HCT116 (cell line): ENCODE results near the gene CNTNAP2. TPM values are rescaled to one million over a fixed set of nuclear protein-coding genes. Genes with fewer than 3 reads are reported as not detected.

Experiments used
- ATAC-seq: fragments of 200-7000 bp; cut with Tn5 transposase; 2 replicates; pipeline ENCODE4 v1.9.1; 2020; ENCODE audit warnings: mild to moderate bottlenecking, moderate library complexity
- BruUV-seq: library from RNA; stranded (reverse); fragments of 400-500 nt; replicated peaks from 2 replicates; lab custom pipeline; 2021; lab: Mats Ljungman, UMichigan
- CTCF ChIA-PET: fragments of 300-600 bp; sonication (Branson Sonifier 250); formaldehyde crosslinking; loops from one replicate; lab custom pipeline; 2021; ENCODE audit warnings: antibody characterized with exemption; lab: Charles Lee
- POLR2A ChIA-PET: fragments of 300-600, 350-600 bp; sonication (Branson Sonifier 250); formaldehyde crosslinking; loops from one replicate; lab custom pipeline; 2021; ENCODE audit warnings: antibody characterized with exemption; lab: Charles Lee
- RAD21 ChIA-PET, 2 experiments: fragments of 300-600 bp; sonication (Branson Sonifier 250); formaldehyde crosslinking; loops; one replicate each; lab custom pipeline; 2023; ENCODE audit warnings: low total read pairs in 2 of 2; ENCODE audit not compliant: uncharacterized antibody in 2 of 2, unreplicated experiment in 2 of 2, low non-redundant PET in 1 of 2; lab: Charles Lee
- DNase-seq: peaks from one replicate; pipeline ENCODE4 v3.0.0-alpha.2; 2010; ENCODE audit warnings: low read depth, low spot score
- H2AFZ ChIP-seq: fragments of 200-600 bp; shearing (Covaris generic), sonication (generic); 2 replicates; pipeline ENCODE4 v1.6.1; 2017; ENCODE audit warnings: low read depth, mixed run types, mixed read lengths, antibody characterized with exemption, low read length; ENCODE audit not compliant: poor library complexity, severe bottlenecking
- H3K27ac ChIP-seq: 2 replicates; pipeline ENCODE4 v1.5.1; 2012; ENCODE audit warnings: low read depth, low read length
- H3K27me3 ChIP-seq: fragments of 200-600 bp; sonication (generic); 2 replicates; pipeline ENCODE4 v1.6.1; 2016; ENCODE audit warnings: mixed run types, low read length, mixed read lengths; ENCODE audit not compliant: insufficient read depth
- H3K36me3 ChIP-seq, 2 experiments: fragments of 200-500 bp in 1 of 2; fragments of 200-600 bp in 1 of 2; sonication (Bioruptor generic) in 1 of 2; sonication (generic) in 1 of 2; 2 replicates each; pipeline versions ENCODE4 v1.5.1 to v1.6.1; 2014 to 2016; ENCODE audit warnings: low read length in 2 of 2, inconsistent platforms in 1 of 2, mixed read lengths in 1 of 2, mixed run types in 1 of 2; ENCODE audit not compliant: insufficient read depth in 2 of 2, control insufficient read depth in 1 of 2
- H3K4me1 ChIP-seq, 2 experiments: fragments of 200-600 bp in 1 of 2; sonication (generic) in 1 of 2; 2 replicates each; pipeline versions ENCODE4 v1.5.1 to v1.6.1; 2012 to 2017; ENCODE audit warnings: low read length in 2 of 2, inconsistent platforms in 1 of 2, mild to moderate bottlenecking in 1 of 2, mixed read lengths in 1 of 2, mixed run types in 1 of 2, moderate library complexity in 1 of 2; ENCODE audit not compliant: insufficient read depth in 2 of 2, control insufficient read depth in 1 of 2
- H3K4me2 ChIP-seq: fragments of 200-600 bp; sonication (generic); 2 replicates; pipeline ENCODE4 v1.6.1; 2017; ENCODE audit warnings: mixed run types, low read length, mixed read lengths
- H3K4me3 ChIP-seq, 2 experiments: fragments of 200-600 bp in 1 of 2; sonication (generic) in 1 of 2; replicated peaks in 1 of 2; 2 replicates each; pipeline ENCODE4 v1.5.1; 2011 to 2016; ENCODE audit warnings: low read length in 2 of 2, control low read depth in 1 of 2, low read depth in 1 of 2, mild to moderate bottlenecking in 1 of 2, mixed read lengths in 1 of 2, mixed run types in 1 of 2
- H3K79me2 ChIP-seq: fragments of 200-600 bp; sonication (generic); 2 replicates; pipeline ENCODE4 v1.6.1; 2017; ENCODE audit warnings: mild to moderate bottlenecking, mixed run types, low read length, moderate library complexity, mixed read lengths; ENCODE audit not compliant: insufficient read depth
- H3K9ac ChIP-seq: fragments of 200-600 bp; sonication (generic); 2 replicates; pipeline ENCODE4 v1.6.1; 2016; ENCODE audit warnings: low read length, mixed read lengths
- H3K9me2 ChIP-seq: fragments of 200-600 bp; sonication (generic), shearing (Covaris generic); 2 replicates; pipeline ENCODE4 v1.6.1; 2017; ENCODE audit warnings: mixed run types, mild to moderate bottlenecking, moderate library complexity; ENCODE audit not compliant: insufficient read depth
- H3K9me3 ChIP-seq, 2 experiments: fragments of 200-500 bp in 1 of 2; fragments of 200-600 bp in 1 of 2; sonication (Bioruptor generic) in 1 of 2; sonication (generic) in 1 of 2; 2 replicates each; pipeline ENCODE4 v1.6.1; 2014 to 2017; ENCODE audit warnings: low read length in 2 of 2, mixed read lengths in 2 of 2, inconsistent platforms in 1 of 2, low read depth in 1 of 2, mild to moderate bottlenecking in 1 of 2, mixed run types in 1 of 2, moderate library complexity in 1 of 2; ENCODE audit not compliant: control insufficient read depth in 1 of 2, insufficient read depth in 1 of 2
- H4K20me1 ChIP-seq: fragments of 200-600 bp; sonication (generic), shearing (Covaris generic); 2 replicates; pipeline ENCODE4 v1.6.1; 2017; ENCODE audit warnings: mixed run types, mild to moderate bottlenecking, moderate library complexity; ENCODE audit not compliant: insufficient read depth
- CTCF ChIP-seq, 3 experiments: fragments of 200-600 bp in 1 of 3; sonication (generic) in 1 of 3; IDR thresholded peaks in 2 of 3; conservative IDR thresholded peaks in 1 of 3; 2 replicates each; pipeline ENCODE4 v1.5.1; 2012 to 2017; ENCODE audit warnings: low read depth in 2 of 3, low read length in 2 of 3, antibody characterized with exemption in 1 of 3, borderline replicate concordance in 1 of 3, control low read depth in 1 of 3, mild to moderate bottlenecking in 1 of 3, mixed read lengths in 1 of 3, mixed run types in 1 of 3, moderate library complexity in 1 of 3; ENCODE audit not compliant: insufficient read depth in 1 of 3
- EGR1 ChIP-seq: IDR thresholded peaks from 2 replicates; pipeline ENCODE4 v1.6.1; 2012; ENCODE audit warnings: low read depth
- ELF1 ChIP-seq: IDR thresholded peaks from 2 replicates; pipeline ENCODE4 v1.6.1; 2012; ENCODE audit warnings: low read depth, borderline replicate concordance
- EZH2 ChIP-seq: fragments of 200-600 bp; sonication (generic); IDR thresholded peaks from 2 replicates; pipeline ENCODE4 v1.6.1; 2017; ENCODE audit warnings: antibody characterized with exemption, mixed run types
- FOSL1 ChIP-seq: IDR thresholded peaks from 2 replicates; pipeline ENCODE4 v1.6.1; 2012; ENCODE audit warnings: low read depth
- POLR2AphosphoS5 ChIP-seq: IDR thresholded peaks from 2 replicates; pipeline ENCODE4 v1.6.1; 2011; ENCODE audit warnings: mild to moderate bottlenecking, low read depth, low read length, moderate library complexity
- RAD21 ChIP-seq: IDR thresholded peaks from 2 replicates; pipeline ENCODE4 v1.6.1; 2012; ENCODE audit warnings: low read depth, mild to moderate bottlenecking
- SP1 ChIP-seq: IDR thresholded peaks from 2 replicates; pipeline ENCODE4 v1.6.1; 2012; ENCODE audit warnings: low read depth
- SRF ChIP-seq: IDR thresholded peaks from 2 replicates; pipeline ENCODE4 v1.6.1; 2012; ENCODE audit warnings: low read depth
- TCF7L2 ChIP-seq: IDR thresholded peaks from 2 replicates; pipeline ENCODE4 v1.7.0; 2011; ENCODE audit warnings: borderline replicate concordance, inconsistent platforms; ENCODE audit not compliant: insufficient read depth, insufficient read length; ENCODE audit errors: extremely low read depth
- YY1 ChIP-seq: IDR thresholded peaks from 2 replicates; pipeline ENCODE4 v1.6.1; 2011; ENCODE audit warnings: low read length, low read depth, moderate library complexity, mild to moderate bottlenecking; ENCODE audit not compliant: insufficient replicate concordance; ENCODE audit errors: extremely low read depth
- ZNF274 ChIP-seq: fragments of 200-500 bp; sonication (Bioruptor generic); IDR thresholded peaks from 2 replicates; pipeline ENCODE4 v1.6.1; 2014; ENCODE audit warnings: mild to moderate bottlenecking, low read depth, low read length, inconsistent platforms
- intact Hi-C: fragments of 100-400 bp; cut with micrococcal nuclease; formaldehyde crosslinking; loops from 2 replicates; pipeline ENCODE4 v1.10.0; 2022
- total RNA-seq: library from RNA; stranded (reverse); gene quantifications from one replicate; pipeline ENCODE4 v1.2.1, GENCODE V29; 2021; ENCODE audit not compliant: unreplicated experiment
- TF ChIP-seq, protein P1 (sequence below): IDR thresholded peaks from 2 replicates; pipeline ENCODE4 v1.6.1; 2012
- TF ChIP-seq, protein P2 (sequence below): IDR thresholded peaks from 2 replicates; pipeline ENCODE4 v1.6.1; 2011; ENCODE audit warnings: mild to moderate bottlenecking, low read length, moderate library complexity; ENCODE audit not compliant: insufficient replicate concordance; ENCODE audit errors: extremely low read depth
- TF ChIP-seq, protein P3 (sequence below): IDR thresholded peaks from 2 replicates; pipeline ENCODE4 v1.6.1; 2012

CNTNAP2 gene
- total RNA-seq, 1 experiment from 2014 or later, result 0.37 TPM

GRCh38 chr7:146291900-146292299, 175.3 kb downstream of the CNTNAP2 start (continued):
- TF ChIP-seq, protein P1, sequence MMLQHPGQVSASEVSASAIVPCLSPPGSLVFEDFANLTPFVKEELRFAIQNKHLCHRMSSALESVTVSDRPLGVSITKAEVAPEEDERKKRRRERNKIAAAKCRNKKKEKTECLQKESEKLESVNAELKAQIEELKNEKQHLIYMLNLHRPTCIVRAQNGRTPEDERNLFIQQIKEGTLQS, result no peak
- TF ChIP-seq, all 23 proteins: peak for 0

- H3K4me1 ChIP-seq, result no peaks in the 10 kb centered on the region
- no peak overlapping the region for H2AFZ ChIP-seq
- no peak for ATAC-seq
- H3K9me2 ChIP-seq, result no peaks in the 10 kb centered on the region
- BruUV-seq, result no TSS peak
- H3K27ac ChIP-seq, result no peak overlapping the region
- ChIA-PET POLR2A (no interaction called here), CTCF (no interaction called here), RAD21 (no interaction called here)
- peaks cover 3 to 17% of the 10 kb centered on the region in 2 experiments; a peak in 2 of 4 replicates for H3K9me3 ChIP-seq
- intact Hi-C loops, result no loop called here
- no peak for DNase-seq
- H3K79me2 ChIP-seq, result no peaks in the 10 kb centered on the region
- no peak overlapping the region for H3K4me3 ChIP-seq
- TF ChIP-seq POLR2AphosphoS5, result no peak
- no peak for TF ChIP-seq CTCF (IDR thresholded peaks at IDR 0.05 in 2 of 3, conservative IDR thresholded peaks at IDR 0.05 in 1 of 3; ENCODE audit: borderline replicate concordance in 1 of 3, insufficient read depth in 1 of 3, low read depth in 2 of 3, low read length in 2 of 3)
- no peak for TF ChIP-seq EGR1
- TF ChIP-seq RAD21, result no peak
- TF ChIP-seq TCF7L2, result no peak
- no peak for TF ChIP-seq ZNF274
- TF ChIP-seq, protein P2, sequence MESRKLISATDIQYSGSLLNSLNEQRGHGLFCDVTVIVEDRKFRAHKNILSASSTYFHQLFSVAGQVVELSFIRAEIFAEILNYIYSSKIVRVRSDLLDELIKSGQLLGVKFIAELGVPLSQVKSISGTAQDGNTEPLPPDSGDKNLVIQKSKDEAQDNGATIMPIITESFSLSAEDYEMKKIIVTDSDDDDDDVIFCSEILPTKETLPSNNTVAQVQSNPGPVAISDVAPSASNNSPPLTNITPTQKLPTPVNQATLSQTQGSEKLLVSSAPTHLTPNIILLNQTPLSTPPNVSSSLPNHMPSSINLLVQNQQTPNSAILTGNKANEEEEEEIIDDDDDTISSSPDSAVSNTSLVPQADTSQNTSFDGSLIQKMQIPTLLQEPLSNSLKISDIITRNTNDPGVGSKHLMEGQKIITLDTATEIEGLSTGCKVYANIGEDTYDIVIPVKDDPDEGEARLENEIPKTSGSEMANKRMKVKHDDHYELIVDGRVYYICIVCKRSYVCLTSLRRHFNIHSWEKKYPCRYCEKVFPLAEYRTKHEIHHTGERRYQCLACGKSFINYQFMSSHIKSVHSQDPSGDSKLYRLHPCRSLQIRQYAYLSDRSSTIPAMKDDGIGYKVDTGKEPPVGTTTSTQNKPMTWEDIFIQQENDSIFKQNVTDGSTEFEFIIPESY, result no peak
- no peak for TF ChIP-seq SRF
- no peak for TF ChIP-seq FOSL1
- TF ChIP-seq YY1, result no peak
- TF ChIP-seq SP1, result no peak
- TF ChIP-seq EZH2, result no peak
- no peak for TF ChIP-seq ELF1
- TF ChIP-seq, protein P1, result no peak
- TF ChIP-seq, protein P3, sequence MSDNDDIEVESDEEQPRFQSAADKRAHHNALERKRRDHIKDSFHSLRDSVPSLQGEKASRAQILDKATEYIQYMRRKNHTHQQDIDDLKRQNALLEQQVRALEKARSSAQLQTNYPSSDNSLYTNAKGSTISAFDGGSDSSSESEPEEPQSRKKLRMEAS, result no peak
- H3K36me3 ChIP-seq, result no peaks in the 10 kb centered on the region
- H3K9ac ChIP-seq, result no peak overlapping the region
- H3K4me2 ChIP-seq, result no peak overlapping the region
- no peaks in the 10 kb centered on the region for H3K27me3 ChIP-seq
- H4K20me1 ChIP-seq, result no peaks in the 10 kb centered on the region
Measured at GRCh38 chr7:146296028-146296427, 179.4 kb downstream of the CNTNAP2 start.
